Skin epidermis (tissue), 12 donors: ENCODE data around the gene INSR.

Experiments
- H3K27ac ChIP-seq, 21 experiments: fragments of 200-600 bp; sonication (generic) in 11 of 21; one replicate each; pipeline ENCODE4 v1.5.0; 2020; ENCODE audit warnings: mild to moderate bottlenecking in 3 of 21, inconsistent platforms in 2 of 21, moderate library complexity in 2 of 21
- H3K4me3 ChIP-seq, 7 experiments: fragments of 200-600 bp; sonication (generic) in 2 of 7; one replicate each; pipeline ENCODE4 v1.5.0; 2020; ENCODE audit warnings: inconsistent platforms in 2 of 7, mild to moderate bottlenecking in 2 of 7, moderate library complexity in 1 of 7

Gene INSR

DNA sequence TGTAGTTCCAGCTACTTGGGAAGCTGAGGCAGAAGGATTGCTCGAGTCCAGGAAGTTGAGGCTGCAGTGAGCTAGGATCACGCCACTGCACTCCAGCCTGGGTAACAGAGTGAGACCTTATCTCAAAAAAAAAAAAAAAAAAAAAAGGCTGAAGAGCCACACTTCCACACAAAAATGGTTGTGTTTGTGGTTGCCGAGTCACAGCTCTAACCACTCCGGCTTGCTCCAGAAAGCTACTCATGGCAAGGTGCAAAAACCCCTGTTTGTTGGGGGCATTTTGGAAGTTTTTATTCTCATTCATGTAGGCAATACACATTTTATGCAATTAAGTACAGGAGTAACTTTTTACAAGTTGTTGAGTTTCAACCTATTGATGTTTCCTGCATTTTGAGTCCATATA, 93.5 kb downstream of the INSR start:
- H3K27ac ChIP-seq = no peak overlapping the region

DNA sequence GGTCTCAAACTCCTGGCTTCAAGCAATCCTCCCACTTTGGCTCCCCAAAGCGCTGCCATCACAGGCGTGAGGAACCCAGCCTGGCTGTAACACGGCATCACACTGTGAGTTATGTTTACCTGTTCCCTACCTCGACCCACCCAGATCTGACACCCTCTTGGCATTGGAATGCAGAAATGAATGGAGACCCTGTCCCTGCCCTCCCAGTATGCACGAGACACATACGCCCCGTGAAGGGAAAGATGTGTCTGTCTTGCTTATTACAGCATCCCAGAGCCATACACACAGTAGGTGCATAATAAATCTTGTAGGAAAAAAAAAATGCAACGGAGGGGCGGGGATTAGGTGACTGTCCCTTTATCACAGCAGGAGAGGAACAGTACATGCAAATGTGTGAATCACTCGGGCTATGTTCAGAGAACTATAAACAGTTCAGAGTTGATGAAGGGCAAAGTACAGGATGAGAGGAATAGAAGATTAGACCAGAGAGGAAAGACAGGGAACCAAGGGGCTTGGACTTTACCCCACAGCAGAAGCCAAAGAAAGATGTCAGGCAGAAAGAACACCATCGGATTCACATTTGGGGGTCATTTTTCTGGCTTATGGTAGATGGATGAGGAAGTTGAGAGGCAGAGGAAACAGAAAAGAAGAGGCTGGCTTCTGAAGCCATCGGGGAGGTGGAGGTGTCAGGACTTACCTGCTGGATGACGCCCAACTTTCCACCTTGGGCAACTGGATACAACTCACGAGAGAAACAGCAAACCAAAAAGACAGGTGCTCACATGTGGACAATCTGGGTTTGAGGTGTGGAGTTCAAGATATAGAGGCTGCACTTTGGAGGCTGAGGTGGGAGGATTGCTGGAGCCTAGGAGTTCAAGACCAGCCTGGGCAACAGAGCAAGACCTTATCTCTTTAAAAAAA, 94.3 kb downstream of the INSR start:
- H3K4me3 ChIP-seq = no peak overlapping the region

More for the DNA sequence above, 93.5 kb downstream of the INSR start:
- H3K4me3 ChIP-seq = no peak overlapping the region

DNA sequence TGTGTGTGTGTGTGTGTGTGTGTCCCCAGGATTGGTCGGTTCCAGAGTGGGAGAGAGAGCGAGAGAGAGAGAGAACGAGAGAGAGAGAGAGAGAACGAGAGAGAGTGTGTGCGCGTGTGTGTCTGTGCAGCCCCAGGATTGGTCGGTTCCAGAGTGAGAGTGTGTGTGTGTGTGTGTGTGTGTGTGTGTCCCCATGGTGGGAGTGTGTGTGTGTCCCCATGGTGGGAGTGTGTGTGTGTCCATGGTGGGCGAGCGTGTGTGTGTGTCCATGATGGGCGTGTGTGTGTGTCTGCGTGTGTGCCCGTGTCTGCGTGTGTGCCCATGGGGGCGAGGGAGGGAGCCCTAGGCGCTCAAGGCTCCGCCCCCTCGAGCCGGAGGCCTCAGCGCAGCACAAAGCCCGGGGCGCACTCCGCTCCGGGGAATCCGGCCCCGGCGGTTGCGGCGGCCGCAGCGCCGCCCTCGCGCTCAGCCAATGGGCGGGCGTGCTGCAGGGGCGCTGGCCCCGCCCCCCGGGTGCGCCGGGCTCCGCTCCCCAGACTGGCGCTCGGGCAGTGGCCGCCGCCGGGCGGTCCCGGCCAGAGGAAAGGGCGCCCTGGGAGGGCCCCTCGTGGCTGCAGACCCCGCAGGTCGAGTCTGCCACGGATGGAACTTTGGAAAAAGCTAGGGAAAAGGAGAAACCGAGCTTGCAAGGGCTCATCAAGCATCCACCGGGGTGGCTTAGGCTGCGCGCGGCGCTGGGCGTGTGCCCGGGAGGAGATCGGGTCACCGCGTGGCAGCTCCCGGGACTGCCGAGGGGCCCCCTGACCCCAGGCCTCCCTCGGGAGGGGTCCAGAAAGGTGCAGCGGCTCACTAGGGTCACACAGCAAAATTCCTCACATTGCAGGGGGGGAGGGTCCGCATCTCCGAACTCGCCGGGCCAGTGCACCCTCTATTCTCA, 96.2 kb downstream of the INSR start:
- Histone ChIP-seq H3K4me3 (peak overlapping the region; percentile 44 to 77 (median 60)), H3K27ac (peak overlapping the region in 19 of 21 experiments; percentile 35 to 87 (median 63))

More for the DNA sequence above, 94.3 kb downstream of the INSR start:
- no peak overlapping the region for H3K27ac ChIP-seq

DNA sequence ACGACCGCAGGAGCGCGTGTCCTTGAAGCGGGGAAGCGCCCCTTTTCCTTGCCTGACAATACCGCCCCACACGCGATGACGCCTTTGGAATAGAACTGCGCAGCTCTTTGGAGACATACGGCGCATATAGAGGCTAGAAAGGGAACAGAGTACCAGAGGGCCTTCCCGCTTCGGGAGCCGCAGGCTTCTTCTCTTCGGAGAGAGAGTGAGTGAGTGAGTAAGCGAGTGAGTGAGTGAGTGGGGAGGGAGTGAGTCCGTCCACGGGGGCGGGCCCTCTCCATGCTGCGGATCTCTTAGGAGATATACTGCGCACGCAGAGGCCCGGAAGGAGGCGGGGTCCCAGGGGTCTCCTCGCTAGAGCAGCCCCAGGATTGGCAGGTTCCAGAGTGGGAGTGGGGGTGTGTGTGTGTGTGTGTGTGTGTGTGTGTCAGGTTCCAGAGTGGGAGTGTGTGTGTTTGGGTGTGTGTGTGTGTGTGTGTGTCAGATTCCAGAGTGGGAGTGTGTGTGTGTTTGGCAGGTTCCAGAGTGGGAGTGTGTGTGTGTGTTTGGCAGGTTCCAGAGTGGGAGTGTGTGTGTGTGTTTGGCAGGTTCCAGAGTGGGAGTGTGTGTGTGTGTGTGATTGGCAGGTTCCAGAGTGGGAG, 97.0 kb downstream of the INSR start:
- H3K27ac ChIP-seq = peak overlapping the region in 19 of 21 experiments; percentile 22 to 87 (median 51)
- H3K4me3 ChIP-seq = peak overlapping the region; percentile 44 to 77 (median 60)

DNA sequence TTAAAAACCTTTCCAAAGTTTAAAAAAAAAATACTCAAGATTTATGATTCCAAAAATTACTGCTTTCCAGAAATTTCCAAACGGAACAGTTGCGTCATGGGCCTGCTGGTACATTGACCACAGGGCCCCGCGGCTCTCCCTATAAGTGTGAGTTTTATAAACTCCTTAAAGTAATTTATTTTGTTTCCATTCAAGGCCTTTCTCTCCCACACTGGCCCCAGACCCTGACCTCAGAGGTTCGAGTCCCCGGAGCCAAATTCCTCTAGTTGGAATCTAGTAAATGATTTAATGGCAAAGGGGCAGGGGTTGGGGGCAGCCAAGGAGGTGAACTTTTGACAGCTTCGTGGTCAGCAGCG, 97.5 kb downstream of the INSR start:
- H3K4me3 ChIP-seq = peak overlapping the region; percentile 11 to 75 (median 57)
- H3K27ac ChIP-seq = peak overlapping the region in 15 of 21 experiments; percentile 22 to 87 (median 44)

DNA sequence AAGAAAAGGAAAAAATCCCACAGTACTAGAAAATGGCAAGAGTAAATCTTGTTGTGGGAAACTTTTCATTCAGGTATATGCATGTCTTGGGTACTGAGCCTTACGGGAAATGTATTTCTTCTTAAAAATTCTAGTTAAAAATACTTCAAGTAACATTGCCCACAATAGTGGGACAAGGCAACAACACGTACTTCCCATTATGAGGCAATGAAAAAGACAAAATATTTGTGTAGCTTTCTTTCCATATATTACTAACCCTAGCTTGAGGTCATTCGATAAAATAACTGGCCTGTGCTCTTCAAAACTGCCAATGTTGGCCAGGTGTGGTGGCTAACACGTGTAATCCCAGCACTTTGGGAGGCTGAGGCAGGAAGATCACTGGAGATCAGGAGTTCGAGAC, 99.2 kb downstream of the INSR start:
- Histone ChIP-seq H3K4me3 (no peak overlapping the region), H3K27ac (no peak overlapping the region)

DNA sequence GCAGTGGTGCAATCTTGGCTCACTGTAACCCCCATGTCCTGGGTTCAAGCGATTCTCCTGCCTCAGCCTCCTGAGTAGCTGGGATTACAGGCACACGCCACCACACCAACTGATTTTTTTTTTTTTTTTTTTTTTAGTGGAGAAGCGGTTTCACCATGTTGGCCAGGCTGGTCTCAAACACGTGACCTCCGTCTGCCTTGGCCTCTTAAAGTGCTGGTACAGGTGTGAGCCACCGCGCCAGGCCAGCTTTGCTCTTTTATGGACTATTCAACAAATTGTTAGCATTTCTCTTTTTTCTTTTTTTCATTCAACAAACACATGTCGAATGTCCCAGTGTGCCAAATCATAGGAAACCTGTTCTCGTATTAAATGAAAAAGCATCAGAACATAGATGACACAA, 99.6 kb downstream of the INSR start:
- Histone ChIP-seq H3K27ac (no peak overlapping the region), H3K4me3 (no peak overlapping the region)

DNA sequence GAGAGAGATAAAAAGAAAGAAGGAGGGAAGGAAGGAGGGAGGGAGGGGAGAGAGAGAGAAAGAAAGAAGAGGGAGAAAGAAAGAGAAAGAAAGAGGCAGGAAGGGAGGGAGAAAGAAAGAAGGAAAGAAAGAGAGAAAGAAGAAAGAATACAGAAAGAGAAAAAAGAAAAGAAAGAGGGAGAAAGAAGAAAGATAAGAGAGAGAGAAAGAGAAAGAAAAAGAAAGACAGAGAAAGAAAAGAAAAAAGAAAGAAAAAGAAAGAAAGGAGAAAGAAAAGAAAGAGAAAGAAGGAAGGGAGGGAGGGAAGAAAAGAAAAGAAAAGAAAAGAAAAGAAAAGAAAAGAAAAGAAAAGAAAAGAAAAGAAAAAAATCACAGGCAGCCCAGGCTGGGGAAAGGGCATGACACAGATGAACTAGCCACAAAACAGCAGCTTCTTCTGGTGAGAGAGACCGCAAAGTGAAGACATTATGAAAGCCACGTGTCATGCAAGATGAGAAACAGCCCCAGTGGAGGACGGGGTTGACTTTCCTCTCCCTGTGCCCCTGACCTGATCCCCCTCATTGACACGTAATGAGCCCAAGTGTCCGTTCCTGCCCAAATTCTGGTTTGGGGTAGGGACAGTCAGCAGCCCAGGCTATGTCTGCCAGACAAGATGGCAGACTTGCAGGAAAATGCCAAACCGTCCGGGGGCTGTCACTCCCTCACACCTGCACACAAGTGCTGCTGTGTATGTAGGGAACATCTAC, 102.1 kb downstream of the INSR start:
- Histone ChIP-seq H3K4me3 (no peak overlapping the region), H3K27ac (no peak overlapping the region)

DNA sequence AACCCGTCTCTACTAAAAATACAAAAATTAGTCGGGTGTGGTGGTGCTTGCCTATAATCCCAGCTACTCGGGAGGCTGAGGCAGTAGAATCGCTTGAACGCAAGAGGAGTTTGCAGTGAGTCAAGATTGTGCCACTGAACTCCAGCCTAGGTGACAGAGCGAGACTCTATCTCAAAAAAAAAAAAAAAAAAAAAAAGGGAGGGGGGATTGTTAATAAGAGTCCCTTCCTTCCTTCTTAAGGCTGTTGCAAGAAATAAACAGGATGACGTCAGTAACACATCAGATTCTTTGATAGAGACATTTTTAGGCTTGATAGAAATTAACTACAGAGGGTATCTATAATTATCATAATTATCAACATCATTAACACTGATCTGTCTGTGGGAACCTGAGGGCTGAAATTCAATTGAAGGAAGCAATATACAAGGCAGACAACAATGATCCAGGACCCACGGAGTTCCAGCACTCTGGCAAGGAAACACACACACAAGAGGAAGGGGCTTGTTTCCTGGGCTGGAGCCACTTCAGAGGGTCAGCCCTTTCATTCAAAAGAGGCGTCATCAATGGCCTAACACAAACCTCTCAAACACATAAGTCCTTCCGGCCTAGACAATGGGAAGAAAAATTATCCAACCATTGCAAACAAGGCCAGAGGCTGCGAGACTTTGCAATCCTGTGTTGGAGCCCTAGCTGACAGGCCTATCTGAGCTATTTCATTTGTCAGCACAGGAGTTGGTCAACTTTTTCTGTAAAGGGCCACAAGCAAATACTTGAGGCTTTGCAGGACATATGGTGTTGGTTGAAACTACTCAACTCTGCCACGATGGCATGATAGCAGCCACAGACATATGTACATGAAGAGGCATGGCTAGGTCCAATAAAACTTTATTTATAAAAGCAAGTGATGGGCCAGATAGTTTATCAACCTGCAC, 105.2 kb downstream of the INSR start:
- no peak overlapping the region for H3K4me3 ChIP-seq
- peak overlapping the region in 1 of 21 experiments; percentile 21 for H3K27ac ChIP-seq

DNA sequence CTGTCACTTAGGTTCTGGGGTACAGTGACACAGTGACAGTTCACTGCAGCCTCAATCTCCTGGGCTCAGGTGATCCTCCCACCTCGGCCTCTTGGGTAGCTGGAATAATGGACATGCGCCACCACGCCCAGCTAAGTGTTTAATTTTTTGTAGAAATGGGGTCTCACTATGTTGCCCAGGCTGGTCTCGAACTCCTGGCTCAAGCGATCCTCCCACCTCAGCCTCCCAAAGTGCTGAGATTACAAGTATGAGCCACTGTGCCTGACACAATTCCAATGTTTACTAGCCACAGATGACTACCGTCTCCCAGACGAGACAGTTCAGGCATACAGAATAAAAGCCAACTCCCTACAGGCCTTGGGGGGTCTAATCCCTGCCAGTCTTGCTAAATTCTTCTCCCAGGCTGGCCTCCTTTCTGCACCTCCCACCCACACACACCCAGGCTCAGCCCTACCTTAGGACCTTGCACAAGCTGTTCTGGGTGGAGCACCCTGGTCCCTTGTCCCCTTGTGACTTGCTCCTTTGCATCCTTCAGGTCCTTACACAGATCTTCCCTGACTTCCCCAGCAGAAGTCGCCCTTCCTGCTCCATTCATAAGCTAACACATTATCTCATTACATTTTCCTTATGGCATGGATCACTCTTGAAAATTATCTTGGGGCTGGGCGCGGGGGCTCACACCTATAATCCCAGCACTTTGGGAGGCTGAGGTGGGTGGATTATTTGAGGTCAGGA, 106.4 kb downstream of the INSR start:
- H3K4me3 ChIP-seq = no peak overlapping the region
- no peak overlapping the region for H3K27ac ChIP-seq

- H3K4me3 ChIP-seq = no peak overlapping the region
Measured at GRCh38 chr19:7182489-7182888, 111.7 kb downstream of the INSR start.

GRCh38 chr19:7179917-7180306, 114.3 kb downstream of the INSR start:
- Histone ChIP-seq H3K4me3 (no peak overlapping the region), H3K27ac (peak overlapping the region in 1 of 21 experiments; percentile 12)

More at GRCh38 chr19:7182489-7182888, 111.7 kb downstream of the INSR start:
- peak overlapping the region in 11 of 21 experiments; percentile 10 to 76 (median 34) for H3K27ac ChIP-seq

DNA sequence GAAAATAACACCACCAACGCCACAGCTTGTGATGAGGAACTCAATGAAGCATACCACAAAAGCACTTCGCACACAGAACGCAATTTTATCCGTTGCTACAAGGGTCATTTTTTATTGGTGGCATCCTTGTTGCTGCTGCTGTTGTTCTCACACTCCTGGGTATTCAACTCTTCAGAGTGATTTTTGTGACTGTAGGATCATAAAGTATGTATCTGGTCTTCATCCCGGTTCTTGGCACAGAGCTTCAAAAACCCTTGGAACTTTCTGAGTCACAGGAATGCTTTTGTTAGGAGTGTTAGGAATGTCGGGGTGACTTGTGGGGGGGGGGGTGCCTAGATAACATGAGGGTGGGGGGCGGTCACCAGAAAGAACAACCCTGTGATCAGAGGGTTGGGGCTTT, 116.3 kb downstream of the INSR start:
- H3K4me3 ChIP-seq = no peak overlapping the region
- H3K27ac ChIP-seq = no peak overlapping the region

- Histone ChIP-seq H3K4me3 (no peak overlapping the region), H3K27ac (no peak overlapping the region)
Measured at GRCh38 chr19:7176792-7177191, 117.4 kb downstream of the INSR start.

DNA sequence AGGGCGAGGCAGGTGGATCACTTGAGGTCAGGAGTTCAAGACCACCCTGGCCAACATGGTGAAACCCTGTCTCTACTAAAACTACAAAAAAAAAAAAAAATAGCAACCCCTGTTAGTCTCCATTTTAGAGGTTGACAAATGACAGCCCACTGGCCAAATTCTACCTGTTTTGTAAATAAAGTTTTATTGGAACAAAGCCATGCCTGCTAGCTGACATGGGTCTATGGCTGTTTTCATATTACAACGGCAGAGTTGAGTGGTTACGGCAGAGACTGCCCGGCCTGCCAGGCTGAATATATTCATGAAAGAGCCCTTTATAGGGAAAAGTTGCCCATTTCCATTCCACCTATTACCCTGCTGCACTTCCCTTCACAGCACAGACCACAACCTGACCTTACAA, 121.4 kb downstream of the INSR start:
- H3K27ac ChIP-seq = no peak overlapping the region
- H3K4me3 ChIP-seq = no peak overlapping the region

DNA sequence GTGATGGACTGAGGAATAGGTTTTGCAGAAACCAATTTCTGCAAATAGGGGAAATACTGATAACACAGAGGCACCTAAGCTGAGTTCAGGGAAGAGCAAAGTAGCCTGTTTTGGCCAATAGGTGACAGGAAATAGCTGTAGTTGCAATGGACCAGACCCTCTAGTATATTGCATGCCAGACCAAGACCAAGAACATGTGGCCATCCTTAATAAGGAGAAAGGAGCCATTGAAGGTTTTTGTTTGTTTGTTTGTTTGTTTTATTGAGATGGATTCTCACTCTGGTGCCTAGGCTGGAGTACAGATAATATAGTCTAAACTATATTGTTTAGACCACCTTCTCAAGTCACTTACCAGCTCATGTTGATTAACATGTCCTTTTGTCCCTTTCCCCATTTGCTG, 123.2 kb downstream of the INSR start:
- Histone ChIP-seq H3K4me3 (no peak overlapping the region), H3K27ac (no peak overlapping the region)

- no peak overlapping the region for H3K4me3 ChIP-seq
- H3K27ac ChIP-seq = no peak overlapping the region
Measured at GRCh38 chr19:7168941-7169340, 125.3 kb downstream of the INSR start.

DNA sequence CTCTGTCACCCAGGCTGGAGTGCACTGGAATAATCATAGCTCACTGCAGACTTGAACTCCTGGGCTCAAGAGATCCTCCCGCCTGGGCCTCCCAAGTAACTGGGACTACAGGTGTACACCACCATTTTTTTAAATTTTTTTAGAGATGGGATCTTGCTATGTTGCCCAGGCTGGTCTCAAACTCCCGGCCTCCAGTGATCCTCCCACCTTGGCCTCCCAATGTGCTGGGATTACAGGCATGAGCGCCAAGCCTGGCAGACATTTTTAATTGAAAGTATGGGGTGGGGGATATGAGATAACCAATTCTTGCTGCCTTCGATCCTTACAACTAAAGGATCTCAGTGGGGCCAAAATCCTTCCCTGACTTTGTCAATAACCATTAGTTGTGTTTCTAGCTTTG, 132.9 kb downstream of the INSR start:
- H3K27ac ChIP-seq = no peak overlapping the region
- no peak overlapping the region for H3K4me3 ChIP-seq
